HG02588 (cell line): ENCODE data around the gene LIPN.

Source experiments
- ATAC-seq: cut with Tn5 transposase; IDR thresholded peaks from one replicate; pipeline ENCODE4 v1.9.1; 2021; ENCODE audit warnings: mild to moderate bottlenecking, moderate library complexity; ENCODE audit not compliant: unreplicated experiment

LIPN gene

GRCh38 chr10:88826388-88826787, 66.6 kb downstream of the LIPN start:
- ATAC-seq: no peak

GRCh38 chr10:88827671-88828070, 67.9 kb downstream of the LIPN start:
- no peak for ATAC-seq

DNA sequence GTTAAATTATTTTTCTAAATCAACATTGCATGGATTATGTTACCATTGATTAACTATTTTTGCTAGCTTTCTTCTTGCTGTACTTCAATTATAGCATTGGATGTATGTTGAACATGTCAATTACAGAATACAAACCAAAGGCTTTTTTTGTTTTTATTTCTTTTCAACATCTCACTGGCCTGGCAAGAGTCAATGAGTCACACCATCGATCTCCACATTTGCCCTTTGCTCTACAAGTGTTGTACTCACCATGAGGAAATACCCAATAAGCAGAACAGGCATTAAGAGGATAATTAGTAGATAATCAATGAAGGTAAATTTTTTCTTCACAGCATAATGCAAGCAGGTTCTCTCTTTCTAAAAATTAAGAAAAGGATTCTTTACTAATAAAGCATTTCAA, 68.5 kb downstream of the LIPN start:
- ATAC-seq: no peak
